Astrocyte (in vitro differentiated cells and primary cell): ENCODE measurements around the gene PAX5. TPM values are rescaled to one million over a fixed set of nuclear protein-coding genes. Genes with fewer than 3 reads are reported as not detected.

Experiments
- DNase-seq: peaks from one replicate; pipeline ENCODE4 v3.0.0-alpha.2; 2010; ENCODE audit warnings: low read depth
- FAIRE-seq: peaks from 2 replicates; lab custom pipeline; 2011; peaks lifted over from hg19 to GRCh38; lab: Jason Lieb, UNC
- H2AFZ ChIP-seq: 2 replicates; pipeline ENCODE4 v1.6.0; 2012; ENCODE audit warnings: low read depth, low read length, inconsistent platforms
- H3K27ac ChIP-seq: 2 replicates; pipeline ENCODE4 v1.5.1; 2011; ENCODE audit warnings: low read depth, low read length, inconsistent platforms
- H3K27me3 ChIP-seq: 2 replicates; pipeline ENCODE4 v1.6.0; 2011; ENCODE audit warnings: low read length, inconsistent platforms; ENCODE audit not compliant: insufficient read depth
- H3K36me3 ChIP-seq: 2 replicates; pipeline ENCODE4 v1.5.1; 2011; ENCODE audit warnings: low read length, inconsistent platforms; ENCODE audit not compliant: insufficient read depth
- H3K4me1 ChIP-seq: 2 replicates; pipeline ENCODE4 v1.5.1; 2011; ENCODE audit warnings: low read length, inconsistent platforms; ENCODE audit not compliant: insufficient read depth
- H3K4me2 ChIP-seq: 2 replicates; pipeline ENCODE4 v1.6.0; 2012; ENCODE audit warnings: low read length, inconsistent platforms
- H3K4me3 ChIP-seq: 2 replicates; pipeline ENCODE4 v1.5.1; 2011; ENCODE audit warnings: low read depth, mild to moderate bottlenecking, low read length, inconsistent platforms; ENCODE audit not compliant: insufficient read depth
- H3K79me2 ChIP-seq: 2 replicates; pipeline ENCODE4 v1.6.0; 2012; ENCODE audit warnings: mild to moderate bottlenecking, low read length, inconsistent platforms; ENCODE audit not compliant: insufficient read depth
- H3K9ac ChIP-seq: 2 replicates; pipeline ENCODE4 v1.6.0; 2012; ENCODE audit warnings: mild to moderate bottlenecking, low read length, inconsistent platforms
- H3K9me3 ChIP-seq: 2 replicates; pipeline ENCODE4 v1.5.1; 2012; ENCODE audit warnings: low read depth, mild to moderate bottlenecking, low read length, inconsistent platforms; ENCODE audit not compliant: insufficient read depth
- H4K20me1 ChIP-seq: 2 replicates; pipeline ENCODE4 v1.6.0; 2012; ENCODE audit warnings: low read length, inconsistent platforms; ENCODE audit not compliant: insufficient read depth
- H3K27ac Mint-ChIP-seq: one replicate; pipeline ENCODE4 v1.8.0; 2021; ENCODE audit warnings: mild to moderate bottlenecking, mixed read lengths; ENCODE audit not compliant: unreplicated experiment
- H3K27me3 Mint-ChIP-seq: one replicate; pipeline ENCODE4 v1.8.0; 2021; ENCODE audit warnings: low read depth, mixed read lengths; ENCODE audit not compliant: unreplicated experiment
- H3K36me3 Mint-ChIP-seq: one replicate; pipeline ENCODE4 v1.8.0; 2021; ENCODE audit warnings: low read depth, mixed read lengths; ENCODE audit not compliant: unreplicated experiment
- H3K4me1 Mint-ChIP-seq: one replicate; pipeline ENCODE4 v1.8.0; 2021; ENCODE audit warnings: low read depth, mixed read lengths; ENCODE audit not compliant: unreplicated experiment
- H3K4me3 Mint-ChIP-seq: one replicate; pipeline ENCODE4 v1.8.0; 2021; ENCODE audit warnings: mild to moderate bottlenecking, moderate library complexity, mixed read lengths; ENCODE audit not compliant: unreplicated experiment
- H3K9me3 Mint-ChIP-seq: one replicate; pipeline ENCODE4 v1.8.0; 2021; ENCODE audit warnings: mild to moderate bottlenecking, mixed read lengths; ENCODE audit not compliant: unreplicated experiment
- EZH2 ChIP-seq: IDR thresholded peaks from 2 replicates; pipeline ENCODE4 v1.6.1; 2012; ENCODE audit warnings: mild to moderate bottlenecking, low read length, inconsistent platforms; ENCODE audit not compliant: insufficient read depth
- total RNA-seq: library from RNA; stranded (reverse); gene quantifications from 2 replicates; pipeline ENCODE4 v1.2.1, GENCODE V29; 2021
- TF ChIP-seq, protein P1 (sequence below): IDR thresholded peaks from 2 replicates; pipeline ENCODE4 v1.5.1; 2011; ENCODE audit warnings: low read depth, mild to moderate bottlenecking, inconsistent platforms, low read length, moderate library complexity; ENCODE audit not compliant: insufficient read depth

PAX5 gene
- total RNA-seq, 1 donor from 2014 or later = not detected

DNA sequence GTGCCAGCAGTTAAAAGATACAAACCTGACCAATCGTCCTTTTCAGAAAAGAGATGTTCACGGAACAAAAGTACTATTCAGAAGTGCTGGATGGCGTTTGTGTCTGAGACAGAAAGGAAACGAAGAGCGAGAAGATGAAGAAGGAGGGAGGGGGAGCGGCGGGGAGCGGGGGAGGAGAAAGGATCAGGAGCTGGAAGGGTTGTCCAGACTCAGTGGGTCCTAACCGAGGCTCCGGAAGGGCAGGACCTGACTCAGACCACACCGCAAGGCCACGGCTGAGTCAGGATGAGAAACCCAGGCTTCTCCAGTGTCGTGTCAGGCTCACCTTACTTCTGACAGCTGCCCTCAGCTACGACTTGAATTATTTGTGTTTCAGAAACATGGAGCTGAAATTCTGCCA, 46.2 kb downstream of the PAX5 start:
- Mint-ChIP-seq H3K36me3 (peaks cover 4% of the 10 kb centered on the region), H3K27ac (no peak overlapping the region), H3K9me3 (peaks cover 27% of the 10 kb centered on the region), H3K4me1 (peaks cover 14% of the 10 kb centered on the region), H3K4me3 (no peak overlapping the region), H3K27me3 (peaks cover 72% of the 10 kb centered on the region)
- DNase-seq = peak; percentile 15
- H2AFZ ChIP-seq = no peak overlapping the region
- H3K79me2 ChIP-seq = no peaks in the 10 kb centered on the region
- peaks cover 85% of the 10 kb centered on the region for H3K27me3 ChIP-seq
- peaks cover 4% of the 10 kb centered on the region for H4K20me1 ChIP-seq
- no peak overlapping the region for H3K4me3 ChIP-seq
- peaks cover 8% of the 10 kb centered on the region for H3K9me3 ChIP-seq
- no peaks in the 10 kb centered on the region for H3K4me1 ChIP-seq
- no peak for TF ChIP-seq EZH2
- TF ChIP-seq, protein P1, sequence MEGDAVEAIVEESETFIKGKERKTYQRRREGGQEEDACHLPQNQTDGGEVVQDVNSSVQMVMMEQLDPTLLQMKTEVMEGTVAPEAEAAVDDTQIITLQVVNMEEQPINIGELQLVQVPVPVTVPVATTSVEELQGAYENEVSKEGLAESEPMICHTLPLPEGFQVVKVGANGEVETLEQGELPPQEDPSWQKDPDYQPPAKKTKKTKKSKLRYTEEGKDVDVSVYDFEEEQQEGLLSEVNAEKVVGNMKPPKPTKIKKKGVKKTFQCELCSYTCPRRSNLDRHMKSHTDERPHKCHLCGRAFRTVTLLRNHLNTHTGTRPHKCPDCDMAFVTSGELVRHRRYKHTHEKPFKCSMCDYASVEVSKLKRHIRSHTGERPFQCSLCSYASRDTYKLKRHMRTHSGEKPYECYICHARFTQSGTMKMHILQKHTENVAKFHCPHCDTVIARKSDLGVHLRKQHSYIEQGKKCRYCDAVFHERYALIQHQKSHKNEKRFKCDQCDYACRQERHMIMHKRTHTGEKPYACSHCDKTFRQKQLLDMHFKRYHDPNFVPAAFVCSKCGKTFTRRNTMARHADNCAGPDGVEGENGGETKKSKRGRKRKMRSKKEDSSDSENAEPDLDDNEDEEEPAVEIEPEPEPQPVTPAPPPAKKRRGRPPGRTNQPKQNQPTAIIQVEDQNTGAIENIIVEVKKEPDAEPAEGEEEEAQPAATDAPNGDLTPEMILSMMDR = no peak
- H3K36me3 ChIP-seq = no peaks in the 10 kb centered on the region
- H3K4me2 ChIP-seq = peak overlapping the region; percentile 71
- no peak overlapping the region for H3K9ac ChIP-seq
- H3K27ac ChIP-seq = no peak overlapping the region
- no peak for FAIRE-seq

DNA sequence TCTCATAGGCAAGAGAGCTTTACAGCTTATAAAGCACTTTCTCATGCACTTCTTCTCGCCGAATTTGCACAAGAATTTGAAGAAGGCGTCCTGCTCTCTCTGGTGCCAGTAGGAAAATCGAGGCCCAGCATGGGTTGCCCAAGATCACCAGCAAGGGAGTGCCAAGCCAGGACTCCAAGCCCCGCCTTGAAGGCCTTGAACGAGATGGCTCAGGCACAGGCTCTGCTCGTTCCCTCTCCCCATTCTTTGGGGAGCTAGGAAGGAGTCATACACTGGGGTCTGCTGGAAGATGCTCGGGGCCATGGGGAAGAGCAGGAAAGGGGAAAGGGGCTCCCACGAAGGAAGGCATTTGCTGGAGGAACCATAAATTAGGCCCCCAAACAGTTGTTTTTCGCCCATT, 46.7 kb downstream of the PAX5 start:
- Histone ChIP-seq H3K4me2 (peak overlapping the region; percentile 71), H2AFZ (no peak overlapping the region), H3K9me3 (peaks cover 8% of the 10 kb centered on the region), H3K79me2 (no peaks in the 10 kb centered on the region), H3K4me1 (no peaks in the 10 kb centered on the region), H4K20me1 (peaks cover 4% of the 10 kb centered on the region), H3K9ac (no peak overlapping the region), H3K36me3 (no peaks in the 10 kb centered on the region), H3K27ac (no peak overlapping the region), H3K4me3 (no peak overlapping the region), H3K27me3 (peaks cover 86% of the 10 kb centered on the region)
- Mint-ChIP-seq H3K4me3 (no peak overlapping the region), H3K4me1 (peaks cover 13% of the 10 kb centered on the region), H3K9me3 (peaks cover 27% of the 10 kb centered on the region), H3K36me3 (peaks cover 4% of the 10 kb centered on the region), H3K27me3 (peaks cover 76% of the 10 kb centered on the region), H3K27ac (no peak overlapping the region)
- DNase-seq (no peak), FAIRE-seq (no peak)
- no peak for TF ChIP-seq EZH2
- TF ChIP-seq, protein P1 = no peak

DNA sequence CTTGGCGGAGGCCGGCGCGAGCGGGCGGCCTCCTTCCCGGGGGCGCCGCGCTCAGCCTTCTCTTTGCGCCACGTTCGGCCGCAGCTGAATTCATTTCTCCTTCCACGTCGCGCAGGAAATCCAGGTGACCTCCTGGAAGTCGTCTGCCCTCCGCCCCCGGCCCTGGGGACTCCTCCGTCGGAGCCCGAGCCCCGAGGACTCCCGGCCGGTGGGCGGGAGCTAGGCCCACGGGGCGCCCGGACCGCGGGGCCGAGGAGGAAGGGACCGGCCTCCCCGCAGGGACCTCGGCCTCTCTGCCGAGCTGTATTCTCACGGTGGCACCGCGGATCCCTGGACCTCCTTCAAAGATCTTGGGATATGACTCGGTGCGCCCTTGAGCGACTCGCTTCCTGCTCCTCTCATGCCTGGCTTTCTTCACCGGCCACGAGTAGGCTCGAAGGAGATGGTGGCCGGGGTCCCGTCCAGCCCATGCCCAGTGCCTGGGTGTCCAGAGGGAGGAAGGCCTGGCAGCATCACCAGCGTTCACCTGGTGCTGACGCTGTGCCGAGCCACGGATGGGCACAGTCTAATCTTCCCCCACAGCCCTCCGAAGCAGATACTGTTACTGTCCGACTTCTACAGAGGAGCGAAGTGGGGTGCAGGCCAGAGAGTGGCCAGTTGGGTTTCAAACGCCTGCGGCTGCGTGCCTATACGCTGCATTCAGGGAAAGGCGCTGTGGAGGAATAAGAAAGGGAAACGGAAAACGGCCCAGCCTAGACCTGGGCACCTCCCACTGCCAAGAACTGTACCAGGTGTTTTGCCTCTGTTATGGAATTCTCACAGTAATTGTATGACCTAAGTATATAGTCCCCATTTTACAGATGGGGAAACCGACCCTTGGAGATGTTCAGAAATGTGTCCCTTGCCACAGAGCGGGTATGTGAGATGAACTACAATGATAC, 47.3 kb downstream of the PAX5 start:
- H3K9me3 Mint-ChIP-seq = peaks cover 25% of the 10 kb centered on the region
- DNase-seq (no peak), FAIRE-seq (no peak)
- no peak overlapping the region for H2AFZ ChIP-seq
- no peak overlapping the region for H3K9ac ChIP-seq
- H4K20me1 ChIP-seq = peaks cover 4% of the 10 kb centered on the region
- peak overlapping the region; percentile 52 for H3K4me2 ChIP-seq
- H3K79me2 ChIP-seq = no peaks in the 10 kb centered on the region
- TF ChIP-seq, protein P1 = no peak
- peak; percentile 88 for TF ChIP-seq EZH2
- peaks cover 84% of the 10 kb centered on the region for H3K27me3 ChIP-seq
- peaks cover 7% of the 10 kb centered on the region for H3K9me3 ChIP-seq
- no peak overlapping the region for H3K4me3 ChIP-seq
- H3K4me1 ChIP-seq = no peaks in the 10 kb centered on the region
- H3K36me3 Mint-ChIP-seq = peaks cover 3% of the 10 kb centered on the region
- H3K27ac Mint-ChIP-seq = no peak overlapping the region
- H3K4me1 Mint-ChIP-seq = peaks cover 7% of the 10 kb centered on the region
- no peak overlapping the region for H3K27ac ChIP-seq
- no peak overlapping the region for H3K4me3 Mint-ChIP-seq
- H3K36me3 ChIP-seq = no peaks in the 10 kb centered on the region
- H3K27me3 Mint-ChIP-seq = peaks cover 79% of the 10 kb centered on the region
